Upper lobe of left lung (tissue), 4 donors: ENCODE measurements around the gene GPR33.

Experiments
- CTCF ChIP-seq, 6 experiments: fragments of 450-650 bp in 4 of 6; fragments of 200-600 bp in 2 of 6; sonication (generic) in 2 of 6; IDR thresholded peaks; one replicate each; pipeline ENCODE4 v1.5.1; 2016 to 2019; ENCODE audit warnings: antibody characterized with exemption in 6 of 6
- POLR2AphosphoS5 ChIP-seq, 2 donors: sonication (generic); formaldehyde crosslinking; IDR thresholded peaks; one replicate each; pipeline ENCODE4 v1.5.1; 2017; ENCODE audit warnings: antibody characterized with exemption in 2 of 2

GRCh38 chr14:31465111-31465510, 22.7 kb downstream of the GPR33 start:
- TF ChIP-seq CTCF (IDR thresholded peaks at IDR 0.05): no peak
- no peak for TF ChIP-seq POLR2AphosphoS5 (IDR thresholded peaks at IDR 0.05)
